A549 (cell line): Measurements from ENCODE around the gene GRK1. TPM values are rescaled to one million over a fixed set of nuclear protein-coding genes. Genes with fewer than 3 reads are reported as not detected.
A peak's percentile ranks its signal among the peaks of the same experiment; 100 is the strongest.

Source experiments
- ATAC-seq, 2 experiments: fragments of 200-7000 bp in 1 of 2; fragments of >200 bp in 1 of 2; cut with Nextera tagmentation in 1 of 2; cut with Tn5 transposase in 1 of 2; 3 replicates each; pipeline versions ENCODE4 v1.8.0 to v1.9.1; 2018 to 2020; ENCODE audit warnings: mild to moderate bottlenecking in 1 of 2, moderate library complexity in 1 of 2
- CTCF ChIA-PET: fragments of 300-600 bp; sonication (Branson Sonifier 250); formaldehyde crosslinking; extraction: SDS; loops from one replicate; lab custom pipeline; 2021; ENCODE audit warnings: antibody characterized with exemption, inconsistent platforms; lab: Yijun Ruan, JAX
- POLR2A ChIA-PET: fragments of 350-600 bp; formaldehyde crosslinking; extraction: SDS; loops from one replicate; lab custom pipeline; 2021; ENCODE audit warnings: antibody characterized with exemption, inconsistent platforms; lab: Yijun Ruan, JAX
- DNase-seq, 2 experiments: peaks; one replicate each; pipeline versions ENCODE4 v3.0.0 to v3.0.0-alpha.2; 2011 to 2016; ENCODE audit warnings: low read depth in 1 of 2, low spot score in 1 of 2
- FAIRE-seq: peaks from 2 replicates; lab custom pipeline; 2011; peaks lifted over from hg19 to GRCh38; lab: Jason Lieb, UNC
- H3K27ac ChIP-seq, 2 experiments: fragments of >200 bp; sonication (Bioruptor Twin); formaldehyde crosslinking; 3 replicates each; pipeline ENCODE4 v1.5.1; 2016 to 2017
- H3K4me1 ChIP-seq: fragments of >200 bp; sonication (Bioruptor Twin); formaldehyde crosslinking; 3 replicates; pipeline ENCODE4 v1.6.1; 2016
- H3K4me2 ChIP-seq: fragments of >200 bp; sonication (Bioruptor Twin); formaldehyde crosslinking; 3 replicates; pipeline ENCODE4 v1.6.1; 2016
- H3K4me3 ChIP-seq: fragments of >200 bp; sonication (Bioruptor Twin); formaldehyde crosslinking; 3 replicates; pipeline ENCODE4 v1.5.1; 2016
- H3K9me3 ChIP-seq: fragments of >200 bp; sonication (Bioruptor Twin); formaldehyde crosslinking; 3 replicates; pipeline ENCODE4 v1.6.1; 2016
- CEBPB ChIP-seq, 2 experiments: fragments of >200 bp in 1 of 2; sonication (Bioruptor Twin) in 1 of 2; formaldehyde crosslinking in 1 of 2; IDR thresholded peaks; 2 replicates each; pipeline ENCODE4 v1.6.1; 2012 to 2016
- CHD2 ChIP-seq: fragments of 150-350 bp; IDR thresholded peaks from 2 replicates; pipeline ENCODE4 v1.6.1; 2014; ENCODE audit warnings: low read length; ENCODE audit not compliant: partially characterized antibody
- CHD4 ChIP-seq: fragments of 200-600 bp; sonication (generic); IDR thresholded peaks from 2 replicates; pipeline ENCODE4 v1.6.1; 2016; ENCODE audit warnings: antibody characterized with exemption, mild to moderate bottlenecking, borderline replicate concordance
- EHMT2 ChIP-seq: fragments of 200-600 bp; sonication (generic); IDR thresholded peaks from 2 replicates; pipeline ENCODE4 v1.6.1; 2016; ENCODE audit warnings: antibody characterized with exemption, low read depth, mild to moderate bottlenecking, moderate library complexity
- ESRRA ChIP-seq: fragments of 150-350 bp; IDR thresholded peaks from 2 replicates; pipeline ENCODE4 v1.6.1; 2014; ENCODE audit warnings: mild to moderate bottlenecking, low read length, borderline replicate concordance
- FOSL2 ChIP-seq, 2 experiments: fragments of 450-650 bp in 1 of 2; fragments of >200 bp in 1 of 2; sonication (Bioruptor Twin) in 1 of 2; formaldehyde crosslinking; IDR thresholded peaks; 2 replicates each; pipeline versions ENCODE4 v1.5.0 to v1.6.1; 2016 to 2020; ENCODE audit warnings: mild to moderate bottlenecking in 1 of 2, moderate library complexity in 1 of 2
- HOXA7 ChIP-seq: fragments of 250-450 bp; sonication (Bioruptor Pico); IDR thresholded peaks from 2 replicates; pipeline ENCODE4 v1.5.0; 2020; ENCODE audit warnings: mild to moderate bottlenecking, moderate library complexity
- HOXB5 ChIP-seq: fragments of 250-450 bp; sonication (Bioruptor Pico); IDR thresholded peaks from 2 replicates; pipeline ENCODE4 v1.5.0; 2020; ENCODE audit warnings: mild to moderate bottlenecking, moderate library complexity
- JUNB ChIP-seq: fragments of >200 bp; sonication (Bioruptor Twin); formaldehyde crosslinking; IDR thresholded peaks from 2 replicates; pipeline ENCODE4 v1.6.1; 2016
- MAFK ChIP-seq: fragments of 450-650 bp; IDR thresholded peaks from 2 replicates; pipeline ENCODE4 v1.6.1; 2014; ENCODE audit not compliant: partially characterized antibody
- MAZ ChIP-seq: fragments of 150-350 bp; IDR thresholded peaks from 2 replicates; pipeline ENCODE4 v1.6.1; 2014; ENCODE audit warnings: antibody characterized with exemption, low read depth, low read length, borderline replicate concordance
- MYC ChIP-seq: IDR thresholded peaks from 2 replicates; pipeline ENCODE4 v1.6.1; 2012; ENCODE audit warnings: mild to moderate bottlenecking, inconsistent platforms, low read length, improper control_type of control experiment, borderline replicate concordance
- PHF8 ChIP-seq: fragments of 200-600 bp; sonication (generic); IDR thresholded peaks from 2 replicates; pipeline ENCODE4 v1.6.1; 2016; ENCODE audit warnings: low read depth, mild to moderate bottlenecking, antibody characterized with exemption, moderate library complexity, borderline replicate concordance
- POLR2AphosphoS2 ChIP-seq: conservative IDR thresholded peaks from 2 replicates; pipeline ENCODE4 v1.6.1; 2012; ENCODE audit warnings: low read length, improper control_type of control experiment, inconsistent platforms
- RAD21 ChIP-seq, 2 experiments: fragments of >200 bp in 1 of 2; sonication (Bioruptor Twin) in 1 of 2; formaldehyde crosslinking in 1 of 2; IDR thresholded peaks in 1 of 2; conservative IDR thresholded peaks in 1 of 2; 2 replicates in 1 of 2; 3 replicates in 1 of 2; pipeline ENCODE4 v1.6.1; 2012 to 2018; ENCODE audit warnings: inconsistent platforms in 1 of 2
- TFCP2L1 ChIP-seq: fragments of 250-450 bp; sonication (Bioruptor Pico); IDR thresholded peaks from 2 replicates; pipeline ENCODE4 v1.5.0; 2021; ENCODE audit warnings: mild to moderate bottlenecking
- ZFP36 ChIP-seq: fragments of 450-650 bp; IDR thresholded peaks from 2 replicates; pipeline ENCODE4 v1.6.1; 2014; ENCODE audit warnings: borderline replicate concordance; ENCODE audit not compliant: partially characterized antibody
- ZNF302 ChIP-seq: fragments of 250-450 bp; sonication (Bioruptor Pico); IDR thresholded peaks from 2 replicates; pipeline ENCODE4 v1.9.0; 2021; ENCODE audit warnings: inconsistent platforms, mild to moderate bottlenecking, moderate library complexity
- WGBS: methylation state at CpG from one replicate; pipeline ENCODE4 v1.1.6; 2017; ENCODE audit errors: missing lambda C conversion rate; 5-methylcytosine and 5-hydroxymethylcytosine counted together
- polyA plus RNA-seq, 4 experiments: library from polyadenylated mRNA; depleted of rRNA in 3 of 4; stranded (reverse); fragments of >200 nt; fragmentation: RNase III in 1 of 4; extraction: RNeasy Plus Mini Kit Qiagen cat#74134 plus additional on column Dnase treatment in 1 of 4; gene quantifications; 2 replicates in 3 of 4; 3 replicates in 1 of 4; pipeline ENCODE4 v1.2.3, GENCODE V29; 2011 to 2017
- TF ChIP-seq, protein P1 (sequence below): fragments of 200-600 bp; sonication (generic); IDR thresholded peaks from 2 replicates; pipeline ENCODE4 v1.6.1; 2016; ENCODE audit warnings: antibody characterized with exemption, mild to moderate bottlenecking, moderate library complexity
- TF ChIP-seq, protein P2 (sequence below): fragments of 450-650 bp; IDR thresholded peaks from 2 replicates; pipeline ENCODE4 v1.6.1; 2014; ENCODE audit warnings: antibody characterized with exemption
- TF ChIP-seq, protein P3 (sequence below): fragments of 150-350 bp; IDR thresholded peaks from 2 replicates; pipeline ENCODE4 v1.6.1; 2014; ENCODE audit warnings: low read depth, mild to moderate bottlenecking, low read length
- TF ChIP-seq, protein P4 (sequence below): fragments of >200 bp; sonication (Bioruptor Twin); formaldehyde crosslinking; IDR thresholded peaks from 3 replicates; pipeline ENCODE4 v1.5.1; 2016

The GRK1 gene
- polyA plus RNA-seq, 2 of the 4 experiments (the other 2 are of a cell fraction): not detected

DNA sequence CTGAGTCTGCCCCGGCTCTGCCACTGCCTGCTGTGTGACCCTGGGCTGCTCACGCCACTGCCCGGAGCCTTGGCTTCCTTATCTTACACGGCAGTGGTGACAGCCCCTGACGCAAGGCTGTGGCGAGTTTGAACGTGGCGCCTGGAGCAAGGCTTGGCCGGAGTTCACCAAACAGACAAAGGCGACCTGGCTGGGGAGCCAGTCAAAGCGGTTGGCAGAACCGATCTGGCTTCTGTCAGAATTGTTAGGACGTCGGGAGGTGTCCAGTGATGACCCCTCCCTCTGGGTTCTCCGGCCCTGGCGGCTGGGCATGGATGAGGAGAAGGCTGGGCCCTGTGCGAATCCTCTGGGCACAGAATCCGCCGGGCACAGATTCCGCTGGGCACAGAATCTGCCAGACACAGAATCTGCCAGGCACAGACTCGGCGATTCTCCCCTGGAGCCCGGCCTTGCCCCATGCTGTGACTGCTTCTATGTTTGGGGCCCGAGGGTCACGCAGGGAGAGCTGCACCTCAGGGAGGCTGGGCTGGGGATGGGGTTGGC, 80.3 kb downstream of the GRK1 start:
- Histone ChIP-seq H3K9me3 (no peaks in the 10 kb centered on the region), H3K4me1 (peaks cover under 1% of the 10 kb centered on the region; the same call in 1 of the 3 replicates), H3K4me3 (no peak overlapping the region), H3K27ac (no peak overlapping the region), H3K4me2 (no peak overlapping the region)
- 72% methylated on average over 14 of the region's 25 CpGs for WGBS
- CTCF ChIA-PET: interaction anchor here (1.1 kb wide), 1 partner anchor 490 kb away, joined by 3 read pairs; no protein-coding TSS in a partner anchor
- ATAC-seq (peak; percentile 21 to 29; a peak in 1 of 6 replicates), DNase-seq (no peak), FAIRE-seq (no peak)
- POLR2A ChIA-PET: no interaction called here
- TF ChIP-seq, protein P1, sequence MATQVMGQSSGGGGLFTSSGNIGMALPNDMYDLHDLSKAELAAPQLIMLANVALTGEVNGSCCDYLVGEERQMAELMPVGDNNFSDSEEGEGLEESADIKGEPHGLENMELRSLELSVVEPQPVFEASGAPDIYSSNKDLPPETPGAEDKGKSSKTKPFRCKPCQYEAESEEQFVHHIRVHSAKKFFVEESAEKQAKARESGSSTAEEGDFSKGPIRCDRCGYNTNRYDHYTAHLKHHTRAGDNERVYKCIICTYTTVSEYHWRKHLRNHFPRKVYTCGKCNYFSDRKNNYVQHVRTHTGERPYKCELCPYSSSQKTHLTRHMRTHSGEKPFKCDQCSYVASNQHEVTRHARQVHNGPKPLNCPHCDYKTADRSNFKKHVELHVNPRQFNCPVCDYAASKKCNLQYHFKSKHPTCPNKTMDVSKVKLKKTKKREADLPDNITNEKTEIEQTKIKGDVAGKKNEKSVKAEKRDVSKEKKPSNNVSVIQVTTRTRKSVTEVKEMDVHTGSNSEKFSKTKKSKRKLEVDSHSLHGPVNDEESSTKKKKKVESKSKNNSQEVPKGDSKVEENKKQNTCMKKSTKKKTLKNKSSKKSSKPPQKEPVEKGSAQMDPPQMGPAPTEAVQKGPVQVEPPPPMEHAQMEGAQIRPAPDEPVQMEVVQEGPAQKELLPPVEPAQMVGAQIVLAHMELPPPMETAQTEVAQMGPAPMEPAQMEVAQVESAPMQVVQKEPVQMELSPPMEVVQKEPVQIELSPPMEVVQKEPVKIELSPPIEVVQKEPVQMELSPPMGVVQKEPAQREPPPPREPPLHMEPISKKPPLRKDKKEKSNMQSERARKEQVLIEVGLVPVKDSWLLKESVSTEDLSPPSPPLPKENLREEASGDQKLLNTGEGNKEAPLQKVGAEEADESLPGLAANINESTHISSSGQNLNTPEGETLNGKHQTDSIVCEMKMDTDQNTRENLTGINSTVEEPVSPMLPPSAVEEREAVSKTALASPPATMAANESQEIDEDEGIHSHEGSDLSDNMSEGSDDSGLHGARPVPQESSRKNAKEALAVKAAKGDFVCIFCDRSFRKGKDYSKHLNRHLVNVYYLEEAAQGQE: no peak
- TF ChIP-seq HOXA7 (CRISPR knock-in tag): no peak
- TF ChIP-seq CHD4: no peak
- no peak for TF ChIP-seq PHF8
- TF ChIP-seq EHMT2: no peak
- no peak for TF ChIP-seq MAFK
- TF ChIP-seq POLR2AphosphoS2: no peak
- no peak for TF ChIP-seq FOSL2 (IDR thresholded peaks at IDR 0.05)
- no peak for TF ChIP-seq FOSL2 (CRISPR knock-in tag; IDR thresholded peaks at IDR 0.05)
- TF ChIP-seq MAZ: no peak
- no peak for TF ChIP-seq ZFP36
- no peak for TF ChIP-seq ZNF302

DNA sequence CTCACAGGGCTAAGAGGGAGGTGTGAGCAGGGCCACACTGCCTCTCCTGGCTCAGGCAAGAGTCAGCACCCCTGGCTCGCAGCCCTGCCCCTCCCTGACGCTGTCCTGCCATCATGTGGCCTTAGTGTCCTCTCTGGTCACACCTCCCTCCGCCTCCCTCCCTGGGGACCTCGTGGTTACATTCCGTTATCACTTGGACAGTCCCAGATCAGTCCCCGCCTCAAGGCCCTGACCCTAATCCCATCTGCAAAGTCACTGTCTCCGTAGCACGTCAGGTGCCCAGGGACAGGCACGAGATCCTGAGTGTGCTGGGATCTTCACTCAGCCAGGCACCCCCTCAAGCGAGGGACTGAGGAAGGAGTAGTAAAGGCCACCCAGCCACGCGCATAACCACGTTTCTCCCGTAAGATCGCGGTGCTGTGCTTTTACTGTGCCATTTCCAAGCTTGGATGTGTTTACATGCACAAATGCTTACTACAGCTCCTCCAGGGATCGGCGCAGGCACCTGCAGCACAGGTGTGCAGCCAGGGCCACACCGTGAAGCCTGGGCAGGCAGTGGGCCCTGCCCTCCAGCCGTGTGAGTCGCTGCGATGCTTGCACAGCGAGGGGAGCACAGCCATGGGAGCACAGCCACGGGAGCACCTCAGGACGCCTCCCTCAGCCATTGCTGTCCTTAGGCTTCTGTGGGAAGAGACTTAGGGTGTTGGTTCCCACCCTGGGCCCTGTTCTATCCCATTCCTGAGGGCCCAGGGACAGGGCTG, 81.3 kb downstream of the GRK1 start:
- Histone ChIP-seq H3K4me2 (no peak overlapping the region), H3K27ac (no peak overlapping the region), H3K4me1 (no peaks in the 10 kb centered on the region), H3K9me3 (no peaks in the 10 kb centered on the region), H3K4me3 (no peak overlapping the region)
- ChIA-PET POLR2A (no interaction called here), CTCF (interaction anchor here (1.1 kb wide), 1 partner anchor 489 kb away, joined by 3 read pairs; no protein-coding TSS in a partner anchor)
- no peak for DNase-seq
- ATAC-seq: peak in 1 of 2 experiments; percentile 33; a peak in 1 of 6 replicates
- 59% methylated on average over 14 of the region's 25 CpGs for WGBS
- FAIRE-seq: no peak
- no peak for TF ChIP-seq MYC
- TF ChIP-seq MAFK: no peak
- TF ChIP-seq, protein P2, sequence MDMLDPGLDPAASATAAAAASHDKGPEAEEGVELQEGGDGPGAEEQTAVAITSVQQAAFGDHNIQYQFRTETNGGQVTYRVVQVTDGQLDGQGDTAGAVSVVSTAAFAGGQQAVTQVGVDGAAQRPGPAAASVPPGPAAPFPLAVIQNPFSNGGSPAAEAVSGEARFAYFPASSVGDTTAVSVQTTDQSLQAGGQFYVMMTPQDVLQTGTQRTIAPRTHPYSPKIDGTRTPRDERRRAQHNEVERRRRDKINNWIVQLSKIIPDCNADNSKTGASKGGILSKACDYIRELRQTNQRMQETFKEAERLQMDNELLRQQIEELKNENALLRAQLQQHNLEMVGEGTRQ: no peak
- no peak for TF ChIP-seq TFCP2L1 (CRISPR knock-in tag)
- TF ChIP-seq CHD2: no peak
- TF ChIP-seq RAD21 (conservative IDR thresholded peaks at IDR 0.05 in 1 of 2, IDR thresholded peaks at IDR 0.05 in 1 of 2): no peak
- no peak for TF ChIP-seq ZNF302
- TF ChIP-seq CEBPB (IDR thresholded peaks at IDR 0.05): no peak
- no peak for TF ChIP-seq HOXB5 (CRISPR knock-in tag)
- TF ChIP-seq, protein P3, sequence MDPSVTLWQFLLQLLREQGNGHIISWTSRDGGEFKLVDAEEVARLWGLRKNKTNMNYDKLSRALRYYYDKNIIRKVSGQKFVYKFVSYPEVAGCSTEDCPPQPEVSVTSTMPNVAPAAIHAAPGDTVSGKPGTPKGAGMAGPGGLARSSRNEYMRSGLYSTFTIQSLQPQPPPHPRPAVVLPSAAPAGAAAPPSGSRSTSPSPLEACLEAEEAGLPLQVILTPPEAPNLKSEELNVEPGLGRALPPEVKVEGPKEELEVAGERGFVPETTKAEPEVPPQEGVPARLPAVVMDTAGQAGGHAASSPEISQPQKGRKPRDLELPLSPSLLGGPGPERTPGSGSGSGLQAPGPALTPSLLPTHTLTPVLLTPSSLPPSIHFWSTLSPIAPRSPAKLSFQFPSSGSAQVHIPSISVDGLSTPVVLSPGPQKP: no peak
- no peak for TF ChIP-seq JUNB
- no peak for TF ChIP-seq ESRRA
- TF ChIP-seq, protein P4, sequence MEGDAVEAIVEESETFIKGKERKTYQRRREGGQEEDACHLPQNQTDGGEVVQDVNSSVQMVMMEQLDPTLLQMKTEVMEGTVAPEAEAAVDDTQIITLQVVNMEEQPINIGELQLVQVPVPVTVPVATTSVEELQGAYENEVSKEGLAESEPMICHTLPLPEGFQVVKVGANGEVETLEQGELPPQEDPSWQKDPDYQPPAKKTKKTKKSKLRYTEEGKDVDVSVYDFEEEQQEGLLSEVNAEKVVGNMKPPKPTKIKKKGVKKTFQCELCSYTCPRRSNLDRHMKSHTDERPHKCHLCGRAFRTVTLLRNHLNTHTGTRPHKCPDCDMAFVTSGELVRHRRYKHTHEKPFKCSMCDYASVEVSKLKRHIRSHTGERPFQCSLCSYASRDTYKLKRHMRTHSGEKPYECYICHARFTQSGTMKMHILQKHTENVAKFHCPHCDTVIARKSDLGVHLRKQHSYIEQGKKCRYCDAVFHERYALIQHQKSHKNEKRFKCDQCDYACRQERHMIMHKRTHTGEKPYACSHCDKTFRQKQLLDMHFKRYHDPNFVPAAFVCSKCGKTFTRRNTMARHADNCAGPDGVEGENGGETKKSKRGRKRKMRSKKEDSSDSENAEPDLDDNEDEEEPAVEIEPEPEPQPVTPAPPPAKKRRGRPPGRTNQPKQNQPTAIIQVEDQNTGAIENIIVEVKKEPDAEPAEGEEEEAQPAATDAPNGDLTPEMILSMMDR: no peak
